Peyer's patch (tissue), 4 donors: Measurements from ENCODE around the gene PTPRC. TPM values are rescaled to one million over a fixed set of nuclear protein-coding genes. Genes with fewer than 3 reads are reported as not detected.

ENCODE experiments used
- DNase-seq, 3 donors: peaks; one replicate each; pipeline ENCODE4 v3.0.0-alpha.2; 2017 to 2019
- H3K27ac ChIP-seq, 4 donors: fragments of 200-600 bp; sonication (generic); one replicate each; pipeline ENCODE4 v1.5.1; 2016 to 2019
- H3K27me3 ChIP-seq, 2 donors: fragments of 200-600 bp; sonication (generic); one replicate each; pipeline ENCODE4 v1.5.1; 2019
- H3K36me3 ChIP-seq, 3 donors: fragments of 200-600 bp; sonication (generic); one replicate each; pipeline ENCODE4 v1.5.1; 2016 to 2019
- H3K4me1 ChIP-seq, 4 donors: fragments of 200-600 bp; sonication (generic); one replicate each; pipeline ENCODE4 v1.5.1; 2016 to 2019
- H3K4me3 ChIP-seq, 4 donors: fragments of 200-600 bp; sonication (generic); 1 replicate in 3 of 4; 2 replicates in 1 of 4; pipeline ENCODE4 v1.5.1; 2016 to 2019; ENCODE audit warnings: mild to moderate bottlenecking in 1 of 4
- H3K9me3 ChIP-seq, 4 donors: fragments of 200-600 bp; sonication (generic); one replicate each; pipeline ENCODE4 v1.5.1; 2016 to 2019; ENCODE audit warnings: mild to moderate bottlenecking in 1 of 4
- POLR2A ChIP-seq, 2 donors: fragments of 450-650 bp; IDR thresholded peaks; one replicate each; pipeline ENCODE4 v1.5.1; 2017; ENCODE audit warnings: antibody characterized with exemption in 2 of 2, mild to moderate bottlenecking in 2 of 2, moderate library complexity in 2 of 2
- total RNA-seq, 4 donors: library from RNA; depleted of rRNA; stranded (reverse); fragments of >200 nt; gene quantifications; one replicate each; pipeline ENCODE4 v1.1.0, GENCODE V29; 2016
- TF ChIP-seq, protein P1 (sequence below), 6 experiments: fragments of 450-650 bp in 4 of 6; fragments of 200-600 bp in 2 of 6; sonication (generic) in 1 of 6; IDR thresholded peaks; one replicate each; pipeline ENCODE4 v1.5.1; 2017 to 2019; ENCODE audit warnings: antibody characterized with exemption in 6 of 6, mild to moderate bottlenecking in 3 of 6, moderate library complexity in 1 of 6

The PTPRC gene
- total RNA-seq, 4 donors from 2014 or later, result 13.3 to 127 (median 22.1) TPM

GRCh38 chr1:198669771-198670170, 30.9 kb downstream of the PTPRC start:
- no peaks in the 10 kb centered on the region for H3K9me3 ChIP-seq
- no peak overlapping the region for H3K4me3 ChIP-seq
- TF ChIP-seq, protein P1, sequence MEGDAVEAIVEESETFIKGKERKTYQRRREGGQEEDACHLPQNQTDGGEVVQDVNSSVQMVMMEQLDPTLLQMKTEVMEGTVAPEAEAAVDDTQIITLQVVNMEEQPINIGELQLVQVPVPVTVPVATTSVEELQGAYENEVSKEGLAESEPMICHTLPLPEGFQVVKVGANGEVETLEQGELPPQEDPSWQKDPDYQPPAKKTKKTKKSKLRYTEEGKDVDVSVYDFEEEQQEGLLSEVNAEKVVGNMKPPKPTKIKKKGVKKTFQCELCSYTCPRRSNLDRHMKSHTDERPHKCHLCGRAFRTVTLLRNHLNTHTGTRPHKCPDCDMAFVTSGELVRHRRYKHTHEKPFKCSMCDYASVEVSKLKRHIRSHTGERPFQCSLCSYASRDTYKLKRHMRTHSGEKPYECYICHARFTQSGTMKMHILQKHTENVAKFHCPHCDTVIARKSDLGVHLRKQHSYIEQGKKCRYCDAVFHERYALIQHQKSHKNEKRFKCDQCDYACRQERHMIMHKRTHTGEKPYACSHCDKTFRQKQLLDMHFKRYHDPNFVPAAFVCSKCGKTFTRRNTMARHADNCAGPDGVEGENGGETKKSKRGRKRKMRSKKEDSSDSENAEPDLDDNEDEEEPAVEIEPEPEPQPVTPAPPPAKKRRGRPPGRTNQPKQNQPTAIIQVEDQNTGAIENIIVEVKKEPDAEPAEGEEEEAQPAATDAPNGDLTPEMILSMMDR (IDR thresholded peaks at IDR 0.05), result no peak
- TF ChIP-seq POLR2A (IDR thresholded peaks at IDR 0.05), result no peak
- no peaks in the 10 kb centered on the region for H3K36me3 ChIP-seq
- no peak for DNase-seq
- H3K27ac ChIP-seq, result peak overlapping the region in 2 of 4 donors; percentile 4 to 51
- H3K4me1 ChIP-seq, result peaks cover 0 to 11% (median 1%) of the 10 kb centered on the region in 4 donors
- no peaks in the 10 kb centered on the region for H3K27me3 ChIP-seq

DNA sequence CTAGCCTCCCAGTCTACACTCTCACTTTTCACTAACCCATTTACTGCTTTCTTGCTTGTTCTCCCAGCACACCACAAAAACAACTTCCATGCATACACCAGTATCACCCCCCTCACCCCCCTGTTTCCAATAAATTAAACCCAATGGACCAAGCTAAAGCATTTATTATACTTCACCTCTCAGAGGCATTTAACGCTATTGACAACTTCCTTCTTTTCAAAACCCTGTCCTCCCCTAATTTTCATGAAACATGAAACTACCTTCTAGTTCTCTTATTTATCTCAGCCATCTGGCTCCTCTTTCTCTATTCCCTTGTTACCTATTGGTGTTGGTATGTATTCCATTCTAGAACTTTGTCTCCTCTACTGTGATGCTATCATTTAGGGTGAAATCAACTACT, 32.3 kb downstream of the PTPRC start:
- peak overlapping the region in 2 of 4 donors; percentile 17 to 61 for H3K27ac ChIP-seq
- no peak for DNase-seq
- H3K27me3 ChIP-seq, result no peaks in the 10 kb centered on the region
- peaks cover 0 to 11% (median 1%) of the 10 kb centered on the region in 4 donors for H3K4me1 ChIP-seq
- H3K36me3 ChIP-seq, result no peaks in the 10 kb centered on the region
- TF ChIP-seq, protein P1 (IDR thresholded peaks at IDR 0.05), result no peak
- no peak overlapping the region for H3K4me3 ChIP-seq
- no peaks in the 10 kb centered on the region for H3K9me3 ChIP-seq

DNA sequence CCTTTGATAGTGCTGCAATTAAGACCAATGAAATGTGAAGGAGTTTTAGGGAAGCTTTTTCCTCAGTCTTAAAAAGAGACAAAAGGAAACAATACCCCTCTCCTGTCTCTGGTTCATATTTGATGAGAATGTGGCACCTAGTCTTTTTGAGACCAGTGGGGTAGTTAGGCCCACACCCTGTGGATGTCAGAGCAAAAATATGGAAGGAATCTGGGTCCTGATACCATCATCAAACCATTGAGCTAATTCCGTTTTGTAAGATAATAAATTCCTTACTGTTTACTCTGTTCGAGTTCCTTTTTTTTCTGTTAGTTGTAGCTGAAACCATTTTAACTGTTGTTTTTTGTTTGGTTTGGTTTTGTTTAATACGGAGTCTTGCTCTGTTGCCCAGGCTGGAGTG, 33.3 kb downstream of the PTPRC start:
- Histone ChIP-seq H3K27me3 (no peaks in the 10 kb centered on the region), H3K9me3 (no peaks in the 10 kb centered on the region), H3K36me3 (no peaks in the 10 kb centered on the region), H3K4me3 (no peak overlapping the region), H3K4me1 (peaks cover 0 to 14% (median 1%) of the 10 kb centered on the region in 4 donors), H3K27ac (peak overlapping the region in 1 of 4 donors; percentile 35)
- DNase-seq, result no peak
- TF ChIP-seq, protein P1 (IDR thresholded peaks at IDR 0.05), result no peak
- TF ChIP-seq POLR2A (IDR thresholded peaks at IDR 0.05), result no peak

- Histone ChIP-seq H3K36me3 (no peaks in the 10 kb centered on the region), H3K4me1 (peaks cover 0 to 14% (median 1%) of the 10 kb centered on the region in 4 donors), H3K4me3 (no peak overlapping the region), H3K27me3 (no peaks in the 10 kb centered on the region), H3K27ac (no peak overlapping the region), H3K9me3 (no peaks in the 10 kb centered on the region)
- no peak for TF ChIP-seq POLR2A (IDR thresholded peaks at IDR 0.05)
- TF ChIP-seq, protein P1 (IDR thresholded peaks at IDR 0.05), result no peak
- no peak for DNase-seq
Observed at GRCh38 chr1:198674009-198674408, 35.2 kb downstream of the PTPRC start.

GRCh38 chr1:198676253-198676652, 37.4 kb downstream of the PTPRC start:
- no peaks in the 10 kb centered on the region for H3K36me3 ChIP-seq
- peak overlapping the region in 1 of 4 donors; percentile 80 for H3K27ac ChIP-seq
- H3K4me1 ChIP-seq, result peaks cover 0 to 11% (median 1%) of the 10 kb centered on the region in 4 donors
- TF ChIP-seq, protein P1 (IDR thresholded peaks at IDR 0.05), result no peak
- TF ChIP-seq POLR2A (IDR thresholded peaks at IDR 0.05), result no peak
- H3K27me3 ChIP-seq, result no peaks in the 10 kb centered on the region
- H3K4me3 ChIP-seq, result no peak overlapping the region
- no peaks in the 10 kb centered on the region for H3K9me3 ChIP-seq
- DNase-seq, result no peak

DNA sequence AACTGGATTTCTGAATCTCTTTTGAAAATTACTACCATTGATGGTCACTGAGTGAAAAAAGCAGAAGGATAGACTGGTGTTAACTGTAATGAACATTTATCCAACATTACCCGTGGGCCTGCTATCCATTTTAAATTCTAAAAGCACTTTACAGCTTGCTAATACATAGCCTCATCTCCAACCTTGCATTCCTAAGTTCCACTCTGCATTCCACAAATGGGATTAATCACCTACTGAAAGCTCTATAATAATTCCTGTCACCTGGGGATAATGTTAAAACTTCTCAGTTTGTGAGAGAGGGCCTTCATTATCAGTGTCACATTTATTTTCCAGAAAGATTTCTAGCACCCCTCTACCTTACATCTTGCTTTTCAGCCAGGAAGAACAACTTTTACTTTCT, 38.2 kb downstream of the PTPRC start:
- Histone ChIP-seq H3K9me3 (no peaks in the 10 kb centered on the region), H3K27me3 (no peaks in the 10 kb centered on the region), H3K36me3 (no peaks in the 10 kb centered on the region), H3K4me3 (no peak overlapping the region), H3K27ac (peak overlapping the region in 3 of 4 donors; percentile 15 to 80 (median 78)), H3K4me1 (peaks cover 0 to 9% (median 1%) of the 10 kb centered on the region in 4 donors)
- no peak for DNase-seq
- TF ChIP-seq POLR2A (IDR thresholded peaks at IDR 0.05), result no peak
- TF ChIP-seq, protein P1 (IDR thresholded peaks at IDR 0.05), result no peak
